ENCODE results near the gene UTP14C.
"Not testable (repeated sequence)": the region's sequence is repeated elsewhere in the genome, so short reads cannot be mapped to it uniquely, and the experiment has no call there.

Gene UTP14C

GRCh38 chr13:52024481-52024880 is at the start of gene UTP14C:
TSS of gene UTP14C (plus strand) at chr13:52024691. CDS start at chr13:52028805, 4,114 bp downstream.
- no peak for DNase-seq

- DNase-seq = no peak
Observed at GRCh38 chr13:51976423-51976822, 48.1 kb upstream of the UTP14C start.

- no peak for DNase-seq
Observed at GRCh38 chr13:51976890-51977289, 47.6 kb upstream of the UTP14C start.

- no peak for DNase-seq
Observed at GRCh38 chr13:51977625-51978024, 46.9 kb upstream of the UTP14C start.

GRCh38 chr13:51978796-51979556 is 45.5 kb upstream of the UTP14C start:
- DNase-seq = no peak

GRCh38 chr13:51980908-51981307 is 43.6 kb upstream of the UTP14C start:
- DNase-seq = no peak

GRCh38 chr13:51981355-51981754 is 43.1 kb upstream of the UTP14C start:
- no peak for DNase-seq

GRCh38 chr13:51983292-51983691 is 41.2 kb upstream of the UTP14C start:
- not testable (repeated sequence) for DNase-seq

GRCh38 chr13:51984904-51985303 is 39.6 kb upstream of the UTP14C start:
- not testable (repeated sequence) for DNase-seq

GRCh38 chr13:51988988-51989618 is 35.4 kb upstream of the UTP14C start:
- no peak for DNase-seq

- no peak for DNase-seq
Observed at GRCh38 chr13:51993713-51994112, 30.8 kb upstream of the UTP14C start.

- DNase-seq = peak; percentile 5
Observed at GRCh38 chr13:51995677-51996551, 28.6 kb upstream of the UTP14C start.

- no peak for DNase-seq
Observed at GRCh38 chr13:51996641-51997040, 27.9 kb upstream of the UTP14C start.

- no peak for DNase-seq
Observed at GRCh38 chr13:51997186-51997585, 27.3 kb upstream of the UTP14C start.

GRCh38 chr13:51997641-51998330 is 26.7 kb upstream of the UTP14C start:
- no peak for DNase-seq

GRCh38 chr13:51998723-51999509 is 25.6 kb upstream of the UTP14C start:
- no peak for DNase-seq

GRCh38 chr13:51999510-51999911 is 25.0 kb upstream of the UTP14C start:
- no peak for DNase-seq

- no peak for DNase-seq
Observed at GRCh38 chr13:51999921-52000320, 24.6 kb upstream of the UTP14C start.

- DNase-seq = peak; percentile 47
Observed at GRCh38 chr13:52001120-52001731, 23.3 kb upstream of the UTP14C start.

GRCh38 chr13:52002361-52002760 is 22.1 kb upstream of the UTP14C start:
- no peak for DNase-seq

GRCh38 chr13:52003541-52003940 is 20.9 kb upstream of the UTP14C start:
- DNase-seq = no peak
